ENCODE data around the gene MST1. TPM values are rescaled to one million over a fixed set of nuclear protein-coding genes. Genes with fewer than 3 reads are reported as not detected.

Gene MST1
- total and polyA plus RNA-seq, 2 of the 4 experiments (the other 2 are of a cell fraction), result 1.3 to 13.0 TPM

GRCh38 chr3:49701388-49702077 is 12.3 kb upstream of the MST1 start:
- Histone ChIP-seq H3K4me2 (ENCODE audit: low read depth, low read length) (no peak overlapping the region), H4K8ac (ENCODE audit: low read depth in 2 of 2, low read length in 2 of 2) (no peak overlapping the region), H2AK5ac (ENCODE audit: low read depth, low read length) (no peak overlapping the region), H4K91ac (ENCODE audit: insufficient read depth, low read depth, low read length) (no peak overlapping the region), H3K4me3 (ENCODE audit: insufficient read depth, low read depth, low read length) (no peak overlapping the region), H2AK9ac (replicated peaks; ENCODE audit: low read depth, low read length, poor library complexity) (peak overlapping the region; percentile 42), H3K4me1 (ENCODE audit: control insufficient read depth, insufficient read depth, low read length) (no peaks in the 10 kb centered on the region), H3K9me1 (ENCODE audit: insufficient read depth, low read length) (no peaks in the 10 kb centered on the region), H3K9me3 (ENCODE audit: control insufficient read depth, insufficient read depth, low read length) (no peaks in the 10 kb centered on the region), H2BK120ac (ENCODE audit: low read depth, low read length) (no peak overlapping the region), H3K4ac (ENCODE audit: low read depth, low read length) (no peak overlapping the region), H2BK20ac (ENCODE audit: low read depth, low read length) (no peak overlapping the region), H2BK15ac (ENCODE audit: low read depth, low read length) (no peak overlapping the region), H3K27me3 (ENCODE audit: control insufficient read depth, insufficient read depth, low read length) (no peaks in the 10 kb centered on the region), H3K36me3 (ENCODE audit: control insufficient read depth, insufficient read depth, low read length) (peaks cover 51% of the 10 kb centered on the region), H3K79me1 (ENCODE audit: low read depth in 1 of 2, low read length in 2 of 2) (no peaks in the 10 kb centered on the region), H3K14ac (replicated peaks; ENCODE audit: low read depth, low read length) (no peak overlapping the region), H4K20me1 (ENCODE audit: insufficient read depth, low read length) (peaks cover 7% of the 10 kb centered on the region; the same call in 1 of the 2 replicates), H3K9ac (ENCODE audit: low read depth, low read length) (no peak overlapping the region), H2BK5ac (ENCODE audit: low read depth, low read length, poor library complexity, severe bottlenecking) (no peak overlapping the region), H3K27ac (ENCODE audit: insufficient read depth, low read length) (no peak overlapping the region), H2AFZ (replicated peaks; ENCODE audit: low read length, poor library complexity) (no peak overlapping the region), H3K56ac (ENCODE audit: extremely low read depth, insufficient read depth, low read length) (no peak overlapping the region), H3K18ac (ENCODE audit: low read depth, low read length) (no peak overlapping the region), H3K23ac (ENCODE audit: low read depth, low read length) (no peak overlapping the region), H4K5ac (ENCODE audit: low read depth, low read length) (no peak overlapping the region)
- BruUV-seq (replicated peaks), result no TSS peak
- DNase-seq (no peak), ATAC-seq (ENCODE audit: low read depth) (no peak)
- intact Hi-C loops (cut with micrococcal nuclease), result loop anchor here (10.0 kb wide), 1 partner anchor 393 kb away; no protein-coding TSS in a partner anchor
- in situ Hi-C loops (cut with MboI; ENCODE audit: low sequenced_read_pairs), result loop anchor here (5.0 kb wide), 2 partner anchors 141 to 206 kb away; no protein-coding TSS in a partner anchor
- dilution Hi-C loops (cut with HindIII; ENCODE audit: low sequenced_read_pairs, unreplicated experiment), result no loop called here
- TF ChIP-seq NFE2L2 (IDR thresholded peaks at IDR 0.05; ENCODE audit: low read depth, low read length) (no peak), RCOR1 (IDR thresholded peaks at IDR 0.05; ENCODE audit: insufficient replicate concordance, low read length) (no peak), MAZ (IDR thresholded peaks at IDR 0.05; ENCODE audit: borderline replicate concordance, low read depth, low read length) (no peak), CTCF (conservative IDR thresholded peaks at IDR 0.05; ENCODE audit: low read depth, low read length) (peak; percentile 53), SMC3 (IDR thresholded peaks at IDR 0.05; ENCODE audit: low read depth, low read length) (0 out of 2 replicates have a peak, but pooled peaks have one; percentile 13), FOS (IDR thresholded peaks at IDR 0.05; ENCODE audit: low read depth, low read length) (no peak), BHLHE40 (IDR thresholded peaks at IDR 0.05; ENCODE audit: low read depth, low read length) (no peak), MXI1 (IDR thresholded peaks at IDR 0.05; ENCODE audit: borderline replicate concordance, low read depth, low read length) (no peak), MAFK (IDR thresholded peaks at IDR 0.05; ENCODE audit: low read depth, low read length) (no peak)
- POLR2A ChIA-PET (ENCODE audit: unreplicated experiment), result no interaction called here
- CTCF ChIA-PET, result interaction anchor here (0.9 to 2.2 kb wide), 4 partner anchors 8 to 162 kb away, joined by 3 to 11 read pairs (median 4); partner anchors contain the start of gene INKA1
- no CpG with 5 or more reads among the region's 21 CpGs for WGBS, 2 experiments (ENCODE audit: extremely low coverage in 2 of 2, insufficient read length in 1 of 2)
